GM12872 (cell line): Measurements from ENCODE around the gene ZNF574.

Experiments used
- CTCF ChIP-seq: IDR thresholded peaks from 3 replicates; pipeline ENCODE4 v1.5.1; 2011; ENCODE audit warnings: low read depth, mild to moderate bottlenecking, low read length, moderate library complexity; ENCODE audit not compliant: insufficient read depth

ZNF574 gene

GRCh38 chr19:42069619-42070351 is 6.2 kb upstream of the ZNF574 start, which contains the start of gene GRIK5:
Gene GRIK5 (minus strand): TSS chr19:42070206. CDS start chr19:42065770, 4,436 bp downstream.
- no peak for TF ChIP-seq CTCF

- no peak for TF ChIP-seq CTCF
Observed at GRCh38 chr19:42071247-42071646, 4.7 kb upstream of the ZNF574 start.

GRCh38 chr19:42074513-42075363 is 1.2 kb upstream of the ZNF574 start:
- TF ChIP-seq CTCF = no peak

GRCh38 chr19:42075364-42075615 is 676 bp upstream of the ZNF574 start:
- TF ChIP-seq CTCF = no peak

- TF ChIP-seq CTCF = no peak
Observed at GRCh38 chr19:42076380-42076944, 496 bp downstream of the ZNF574 start.

- no peak for TF ChIP-seq CTCF
Observed at GRCh38 chr19:42078058-42078457, 2.1 kb downstream of the ZNF574 start.

GRCh38 chr19:42078538-42079275 is 2.7 kb downstream of the ZNF574 start:
- TF ChIP-seq CTCF = no peak
